Fibroblast of the aortic adventitia (primary cell): ENCODE results near the gene DGAT2. TPM values are rescaled to one million over a fixed set of nuclear protein-coding genes. Genes with fewer than 3 reads are reported as not detected.
"Not testable (repeated sequence)": the region's sequence is repeated elsewhere in the genome, so short reads cannot be mapped to it uniquely, and the experiment has no call there.

Source experiments
- DNase-seq: peaks from one replicate; pipeline ENCODE4 v3.0.0-alpha.2; 2010; ENCODE audit warnings: low read depth
- H3K4me3 ChIP-seq: 2 replicates; pipeline ENCODE4 v1.5.1; 2011; ENCODE audit warnings: low read depth, mild to moderate bottlenecking, control low read depth, low read length, moderate library complexity
- total RNA-seq: library from RNA; depleted of rRNA; stranded (reverse); fragments of >200 nt; gene quantifications from 2 replicates; pipeline ENCODE4 v1.2.3, GENCODE V29; 2012; ENCODE audit warnings: low replicate concordance
- TF ChIP-seq, protein P1 (sequence below): IDR thresholded peaks from 2 replicates; pipeline ENCODE4 v1.5.1; 2011; ENCODE audit warnings: mild to moderate bottlenecking, low read length, control low read depth, inconsistent platforms; ENCODE audit not compliant: insufficient read depth

Gene DGAT2
- total RNA-seq, 1 donor, result 13.4 TPM

DNA sequence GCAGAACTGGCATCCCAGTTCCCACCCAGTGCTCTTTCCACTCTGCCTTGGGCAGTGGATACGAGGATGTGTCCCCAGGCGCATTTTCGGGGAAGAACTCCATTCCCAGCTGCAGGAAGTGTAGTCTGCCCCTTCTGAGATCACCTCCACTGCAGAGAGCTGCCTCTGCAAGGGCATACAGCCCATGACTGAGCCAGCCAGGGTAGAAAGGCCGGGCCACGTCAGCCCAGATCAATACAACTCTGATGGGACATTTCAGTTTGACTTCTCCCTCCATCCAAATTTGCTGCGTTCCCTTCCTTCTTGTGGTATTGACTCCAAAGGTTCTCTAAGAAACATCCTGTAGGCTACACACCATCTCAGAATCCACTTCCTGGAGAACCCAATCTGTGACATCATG lies 31.3 kb upstream of the DGAT2 start:
- TF ChIP-seq, protein P1, sequence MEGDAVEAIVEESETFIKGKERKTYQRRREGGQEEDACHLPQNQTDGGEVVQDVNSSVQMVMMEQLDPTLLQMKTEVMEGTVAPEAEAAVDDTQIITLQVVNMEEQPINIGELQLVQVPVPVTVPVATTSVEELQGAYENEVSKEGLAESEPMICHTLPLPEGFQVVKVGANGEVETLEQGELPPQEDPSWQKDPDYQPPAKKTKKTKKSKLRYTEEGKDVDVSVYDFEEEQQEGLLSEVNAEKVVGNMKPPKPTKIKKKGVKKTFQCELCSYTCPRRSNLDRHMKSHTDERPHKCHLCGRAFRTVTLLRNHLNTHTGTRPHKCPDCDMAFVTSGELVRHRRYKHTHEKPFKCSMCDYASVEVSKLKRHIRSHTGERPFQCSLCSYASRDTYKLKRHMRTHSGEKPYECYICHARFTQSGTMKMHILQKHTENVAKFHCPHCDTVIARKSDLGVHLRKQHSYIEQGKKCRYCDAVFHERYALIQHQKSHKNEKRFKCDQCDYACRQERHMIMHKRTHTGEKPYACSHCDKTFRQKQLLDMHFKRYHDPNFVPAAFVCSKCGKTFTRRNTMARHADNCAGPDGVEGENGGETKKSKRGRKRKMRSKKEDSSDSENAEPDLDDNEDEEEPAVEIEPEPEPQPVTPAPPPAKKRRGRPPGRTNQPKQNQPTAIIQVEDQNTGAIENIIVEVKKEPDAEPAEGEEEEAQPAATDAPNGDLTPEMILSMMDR, result no peak
- no peak overlapping the region for H3K4me3 ChIP-seq

DNA sequence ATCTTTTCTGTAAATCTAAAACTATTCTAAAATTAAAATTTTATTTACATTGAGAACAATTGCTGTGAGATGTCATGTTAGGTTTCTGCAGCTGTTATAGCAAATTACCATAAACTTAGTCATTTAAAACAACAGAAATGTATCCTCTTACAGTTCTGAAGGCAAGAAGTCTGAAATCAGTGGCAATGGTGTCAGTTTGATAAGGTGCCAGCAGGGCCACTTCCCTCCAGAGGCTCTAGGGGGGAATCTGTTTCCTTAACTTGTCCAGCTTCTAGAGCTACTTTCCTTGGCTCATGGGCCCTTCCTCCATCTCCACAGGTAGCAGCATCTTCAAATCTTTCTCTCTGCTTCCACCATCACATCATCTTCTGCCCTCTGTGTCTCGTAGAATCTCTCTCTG lies 27.9 kb upstream of the DGAT2 start:
- TF ChIP-seq, protein P1, result no peak
- DNase-seq, result no peak
- H3K4me3 ChIP-seq, result no peak overlapping the region

More for the DNA sequence above, 31.3 kb upstream of the DGAT2 start:
- DNase-seq, result no peak

DNA sequence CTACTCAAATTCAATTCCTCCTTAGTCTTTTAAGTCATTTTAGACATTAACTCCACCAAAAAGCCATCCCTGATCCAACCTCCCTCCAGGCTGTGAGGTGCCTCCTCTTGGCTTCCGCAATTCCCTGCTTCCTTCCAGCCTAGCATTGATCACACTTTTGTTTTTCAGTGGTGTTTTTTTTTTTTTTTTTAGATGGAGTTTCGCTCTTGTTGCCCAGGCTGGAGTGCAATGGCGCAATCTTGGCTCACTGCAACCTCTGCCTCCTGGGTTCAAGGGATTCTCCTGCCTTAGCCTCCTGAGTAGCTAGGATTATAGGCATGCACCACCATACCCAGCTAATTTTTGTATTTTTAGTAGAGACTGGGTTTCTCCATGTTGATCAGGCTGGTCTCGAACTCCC lies 25.4 kb upstream of the DGAT2 start:
- DNase-seq, H3K4me3 ChIP-seq: not testable (repeated sequence)

DNA sequence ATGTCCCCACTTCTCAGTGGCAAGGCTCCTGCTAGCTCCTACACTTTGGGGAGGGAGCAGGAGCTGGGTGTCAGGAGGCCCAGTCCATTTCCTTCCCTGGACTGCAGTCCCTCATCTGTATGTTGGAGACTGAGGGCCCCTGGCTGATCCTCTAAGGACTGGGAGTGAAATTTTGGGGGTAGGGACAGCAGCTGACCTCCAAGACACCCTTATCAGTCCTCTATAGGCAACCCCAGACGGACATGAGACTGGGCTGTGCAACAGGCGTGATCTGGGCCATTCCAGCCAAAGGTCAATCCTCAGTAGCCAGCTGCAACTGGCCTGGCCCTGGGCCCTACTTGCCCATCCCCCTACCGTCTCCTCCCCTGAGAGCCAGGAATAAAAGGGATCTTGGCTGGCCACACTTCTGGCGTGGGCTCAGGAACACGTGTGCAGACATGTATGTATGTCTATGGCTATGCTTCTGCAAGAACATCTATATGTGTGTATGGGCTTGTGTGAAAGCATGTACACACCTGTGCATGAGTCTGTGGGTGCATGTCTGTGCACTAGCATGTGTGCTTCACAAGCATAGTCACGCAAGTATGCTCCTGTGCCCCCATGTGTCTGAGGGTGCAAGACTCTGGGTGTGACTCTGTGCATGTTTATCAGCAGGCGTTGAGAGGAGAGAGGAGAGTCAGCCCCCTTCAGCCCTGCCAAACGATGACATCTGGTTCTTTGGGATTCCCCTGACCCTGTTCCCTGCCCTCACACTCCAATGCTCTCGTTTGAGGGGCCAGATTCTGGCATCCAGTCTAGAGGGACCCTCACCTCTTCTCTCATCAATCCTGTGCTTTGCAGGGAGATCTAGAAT lies 24.6 kb upstream of the DGAT2 start:
- no peak overlapping the region for H3K4me3 ChIP-seq
- DNase-seq, result no peak
- TF ChIP-seq, protein P1, result no peak

DNA sequence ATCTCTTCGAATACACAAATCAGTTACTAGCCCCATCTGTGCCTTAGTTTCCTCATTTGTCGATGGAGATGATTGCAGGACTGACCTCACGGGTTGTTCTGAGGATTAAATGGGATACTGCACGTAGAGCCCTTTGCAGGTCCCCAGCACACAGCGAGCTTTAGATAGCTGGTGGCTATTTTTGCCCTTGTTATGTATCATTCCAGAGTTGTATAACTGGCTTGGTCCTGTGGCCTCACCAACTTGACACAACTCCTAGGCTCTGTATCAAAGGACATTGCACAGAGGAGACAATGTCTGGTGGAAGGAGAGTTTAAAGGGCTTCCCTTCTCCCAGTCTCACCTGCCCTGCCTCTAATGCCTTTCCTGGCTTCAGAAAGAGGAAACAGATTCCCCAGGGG lies 22.8 kb upstream of the DGAT2 start:
- no peak overlapping the region for H3K4me3 ChIP-seq
- TF ChIP-seq, protein P1, result no peak

DNA sequence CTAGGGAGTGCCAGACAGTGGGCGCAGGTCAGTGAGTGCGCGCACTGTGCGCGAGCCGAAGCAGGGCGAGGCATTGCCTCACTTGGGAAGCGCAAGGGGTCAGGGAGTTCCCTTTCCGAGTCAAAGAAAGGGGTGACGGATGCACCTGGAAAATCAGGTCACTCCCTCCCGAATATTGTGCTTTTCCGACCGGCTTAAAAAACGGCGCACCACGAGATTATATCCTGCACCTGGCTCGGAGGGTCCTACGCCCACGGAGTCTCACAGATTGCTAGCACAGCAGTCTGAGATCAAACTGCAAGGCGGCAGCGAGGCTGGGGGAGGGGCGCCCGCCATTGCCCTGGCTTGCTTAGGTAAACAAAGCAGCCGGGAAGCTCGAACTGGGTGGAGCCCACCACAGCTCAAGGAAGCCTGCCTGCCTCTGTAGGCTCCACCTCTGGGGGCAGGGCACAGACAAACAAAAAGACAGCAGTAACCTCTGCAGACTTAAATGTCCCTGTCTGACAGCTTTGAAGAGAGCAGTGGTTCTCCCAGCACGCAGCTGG lies 19.8 kb upstream of the DGAT2 start:
- H3K4me3 ChIP-seq, result not testable (repeated sequence)

More for the DNA sequence above, 22.8 kb upstream of the DGAT2 start:
- DNase-seq, result no peak

DNA sequence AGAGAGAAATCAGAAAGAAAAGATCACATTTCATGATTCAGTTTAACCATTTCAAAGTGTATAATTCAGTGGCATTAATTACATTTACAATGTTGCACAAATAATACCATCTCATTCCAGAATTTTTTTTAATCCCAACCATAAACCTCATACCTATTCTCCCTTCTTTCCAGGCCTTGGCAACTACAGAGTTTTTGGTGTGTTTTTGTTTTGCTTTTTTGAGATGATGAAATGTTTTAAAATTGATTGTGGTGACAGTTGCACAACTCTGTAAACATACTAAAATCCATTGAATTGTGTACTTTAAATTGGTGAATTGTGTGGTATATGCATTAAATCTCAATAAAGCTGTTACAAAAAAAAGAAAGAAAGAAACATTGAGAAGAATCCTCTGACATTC lies 13.6 kb upstream of the DGAT2 start:
- DNase-seq, H3K4me3 ChIP-seq: not testable (repeated sequence)

More for the DNA sequence above, 19.8 kb upstream of the DGAT2 start:
- not testable (repeated sequence) for DNase-seq

DNA sequence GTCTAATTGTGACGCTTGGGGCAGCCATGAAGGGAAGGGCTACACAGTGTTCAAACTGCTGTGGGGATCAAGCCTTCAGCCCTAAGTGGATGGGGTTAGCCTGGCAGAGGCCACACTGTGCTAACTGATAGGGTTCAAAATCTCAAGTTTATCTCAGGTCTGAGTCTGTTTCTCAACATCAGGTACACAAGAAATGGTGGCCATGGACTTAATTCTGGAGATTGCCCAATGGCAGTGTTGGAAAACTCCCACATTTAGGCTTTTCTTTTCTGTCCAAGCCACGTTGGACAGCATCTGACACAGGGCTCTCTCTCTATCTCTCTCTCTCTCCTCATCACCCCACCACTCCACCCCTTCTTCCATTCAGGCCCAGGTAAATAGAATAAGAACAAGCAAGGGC lies 10.9 kb upstream of the DGAT2 start:
- H3K4me3 ChIP-seq, result no peak overlapping the region
- no peak for DNase-seq
- TF ChIP-seq, protein P1, result no peak
